Peyer's patch (tissue), 4 donors: Measurements from ENCODE around the gene CEBPG.

Source experiments
- POLR2A ChIP-seq, 2 donors: fragments of 450-650 bp; IDR thresholded peaks; one replicate each; pipeline ENCODE4 v1.5.1; 2017; ENCODE audit warnings: antibody characterized with exemption in 2 of 2, mild to moderate bottlenecking in 2 of 2, moderate library complexity in 2 of 2
- TF ChIP-seq, protein P1 (sequence below), 6 experiments: fragments of 450-650 bp in 4 of 6; fragments of 200-600 bp in 2 of 6; sonication (generic) in 1 of 6; IDR thresholded peaks; one replicate each; pipeline ENCODE4 v1.5.1; 2017 to 2019; ENCODE audit warnings: antibody characterized with exemption in 6 of 6, mild to moderate bottlenecking in 3 of 6, moderate library complexity in 1 of 6

DNA sequence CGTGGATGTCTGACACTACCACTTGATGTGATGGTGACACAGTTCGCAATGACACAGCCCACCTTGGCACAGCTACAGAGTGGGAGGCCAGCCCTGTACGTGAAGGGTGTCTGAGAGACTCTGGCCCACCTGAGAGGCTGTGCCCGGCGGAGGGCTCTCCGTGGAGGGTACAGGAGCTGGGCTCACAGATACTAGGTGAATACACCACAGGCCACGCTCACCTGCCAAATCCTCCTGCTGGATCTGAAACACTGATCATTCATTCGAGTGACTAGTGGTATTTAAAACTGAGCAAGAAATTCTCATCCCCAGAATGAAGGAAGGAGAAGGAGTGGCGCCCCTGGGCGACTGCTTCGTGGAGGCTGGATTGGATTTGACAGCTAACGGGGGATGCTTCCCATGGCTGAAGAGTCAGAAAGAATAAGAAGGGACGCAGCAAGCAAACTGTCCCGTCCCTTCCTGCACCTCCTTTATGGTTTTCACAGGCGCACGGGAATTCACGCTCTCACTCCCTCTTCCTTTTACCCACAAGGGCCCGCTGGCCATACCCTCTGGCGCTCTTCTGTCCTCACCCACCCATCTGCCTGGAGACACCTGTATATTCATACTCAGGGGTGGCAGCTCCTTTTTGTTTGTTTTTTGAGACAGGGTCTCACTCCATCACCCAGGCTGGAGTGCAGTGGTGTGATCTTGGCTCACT, 25.0 kb downstream of the CEBPG start:
- TF ChIP-seq, protein P1, sequence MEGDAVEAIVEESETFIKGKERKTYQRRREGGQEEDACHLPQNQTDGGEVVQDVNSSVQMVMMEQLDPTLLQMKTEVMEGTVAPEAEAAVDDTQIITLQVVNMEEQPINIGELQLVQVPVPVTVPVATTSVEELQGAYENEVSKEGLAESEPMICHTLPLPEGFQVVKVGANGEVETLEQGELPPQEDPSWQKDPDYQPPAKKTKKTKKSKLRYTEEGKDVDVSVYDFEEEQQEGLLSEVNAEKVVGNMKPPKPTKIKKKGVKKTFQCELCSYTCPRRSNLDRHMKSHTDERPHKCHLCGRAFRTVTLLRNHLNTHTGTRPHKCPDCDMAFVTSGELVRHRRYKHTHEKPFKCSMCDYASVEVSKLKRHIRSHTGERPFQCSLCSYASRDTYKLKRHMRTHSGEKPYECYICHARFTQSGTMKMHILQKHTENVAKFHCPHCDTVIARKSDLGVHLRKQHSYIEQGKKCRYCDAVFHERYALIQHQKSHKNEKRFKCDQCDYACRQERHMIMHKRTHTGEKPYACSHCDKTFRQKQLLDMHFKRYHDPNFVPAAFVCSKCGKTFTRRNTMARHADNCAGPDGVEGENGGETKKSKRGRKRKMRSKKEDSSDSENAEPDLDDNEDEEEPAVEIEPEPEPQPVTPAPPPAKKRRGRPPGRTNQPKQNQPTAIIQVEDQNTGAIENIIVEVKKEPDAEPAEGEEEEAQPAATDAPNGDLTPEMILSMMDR (IDR thresholded peaks at IDR 0.05) = no peak
- TF ChIP-seq POLR2A (IDR thresholded peaks at IDR 0.05) = no peak
